Neural crest cell (in vitro differentiated cells): ENCODE data around the gene C19orf12. TPM values are rescaled to one million over a fixed set of nuclear protein-coding genes. Genes with fewer than 3 reads are reported as not detected.

Source experiments
- DNase-seq: peaks from one replicate; pipeline ENCODE4 v3.0.0; 2021; ENCODE audit warnings: low read depth, mixed read lengths, low spot score
- H3K27ac Mint-ChIP-seq: one replicate; pipeline ENCODE4 v1.8.0; 2021; ENCODE audit warnings: mild to moderate bottlenecking, mixed read lengths; ENCODE audit not compliant: unreplicated experiment
- H3K27me3 Mint-ChIP-seq: 2 replicates; pipeline ENCODE4 v1.8.0; 2021; ENCODE audit warnings: low read depth, mild to moderate bottlenecking, mixed read lengths
- H3K36me3 Mint-ChIP-seq: 2 replicates; pipeline ENCODE4 v1.8.0; 2021; ENCODE audit warnings: low read depth, mild to moderate bottlenecking, mixed read lengths
- H3K4me1 Mint-ChIP-seq: 2 replicates; pipeline ENCODE4 v1.8.0; 2021; ENCODE audit warnings: mixed read lengths
- H3K4me3 Mint-ChIP-seq: one replicate; pipeline ENCODE4 v1.8.0; 2021; ENCODE audit warnings: mild to moderate bottlenecking, mixed read lengths
- H3K9me3 Mint-ChIP-seq: 2 replicates; pipeline ENCODE4 v1.8.0; 2021; ENCODE audit warnings: mixed read lengths
- CTCF ChIP-seq: fragments of 200-600 bp; sonication (generic); conservative IDR thresholded peaks from 2 replicates; pipeline ENCODE4 v1.5.0; 2021; ENCODE audit warnings: antibody characterized with exemption, mild to moderate bottlenecking
- total RNA-seq: library from RNA; stranded (reverse); gene quantifications from 2 replicates; pipeline ENCODE4 v1.2.1, GENCODE V29; 2021

Gene C19orf12
- total RNA-seq, 1 donor from 2014 or later = 38.1 TPM

- no peak for DNase-seq
- Mint-ChIP-seq H3K4me1 (no peaks in the 10 kb centered on the region), H3K9me3 (no peaks in the 10 kb centered on the region), H3K4me3 (no peak overlapping the region), H3K36me3 (no peaks in the 10 kb centered on the region), H3K27ac (no peak overlapping the region), H3K27me3 (peaks cover 2% of the 10 kb centered on the region)
- no peak for TF ChIP-seq CTCF
Measured at GRCh38 chr19:29752450-29753025, 37.5 kb upstream of the C19orf12 start.

- H3K4me3 Mint-ChIP-seq = no peak overlapping the region
- H3K27ac Mint-ChIP-seq = no peak overlapping the region
Measured at GRCh38 chr19:29751932-29752331, 36.9 kb upstream of the C19orf12 start.

GRCh38 chr19:29750001-29750400 lies 34.9 kb upstream of the C19orf12 start:
- no peak for TF ChIP-seq CTCF
- H3K27me3 Mint-ChIP-seq = peaks cover 2% of the 10 kb centered on the region
- H3K27ac Mint-ChIP-seq = no peak overlapping the region
- DNase-seq = no peak
- no peaks in the 10 kb centered on the region for H3K4me1 Mint-ChIP-seq
- no peak overlapping the region for H3K4me3 Mint-ChIP-seq
- no peaks in the 10 kb centered on the region for H3K36me3 Mint-ChIP-seq
- no peaks in the 10 kb centered on the region for H3K9me3 Mint-ChIP-seq

More at GRCh38 chr19:29751932-29752331, 36.9 kb upstream of the C19orf12 start:
- DNase-seq = no peak
- Mint-ChIP-seq H3K4me1 (no peaks in the 10 kb centered on the region), H3K27me3 (peaks cover 2% of the 10 kb centered on the region), H3K9me3 (no peaks in the 10 kb centered on the region), H3K36me3 (no peaks in the 10 kb centered on the region)
- no peak for TF ChIP-seq CTCF

GRCh38 chr19:29748996-29749849 lies 34.2 kb upstream of the C19orf12 start:
- Mint-ChIP-seq H3K4me3 (no peak overlapping the region), H3K36me3 (no peaks in the 10 kb centered on the region), H3K9me3 (no peaks in the 10 kb centered on the region), H3K27me3 (peaks cover 2% of the 10 kb centered on the region), H3K4me1 (no peaks in the 10 kb centered on the region), H3K27ac (no peak overlapping the region)
- no peak for DNase-seq
- no peak for TF ChIP-seq CTCF

- Mint-ChIP-seq H3K9me3 (no peaks in the 10 kb centered on the region), H3K4me3 (no peak overlapping the region), H3K27ac (no peak overlapping the region), H3K36me3 (no peaks in the 10 kb centered on the region), H3K27me3 (no peaks in the 10 kb centered on the region), H3K4me1 (no peaks in the 10 kb centered on the region)
- no peak for TF ChIP-seq CTCF
- no peak for DNase-seq
Measured at GRCh38 chr19:29745253-29745652, 30.2 kb upstream of the C19orf12 start.
